Muscle layer of duodenum (tissue), 2 donors: ENCODE measurements around the gene SNRNP200.

ENCODE experiments used
- H3K27ac ChIP-seq: one replicate; pipeline ENCODE4 v1.7.0; 2013; ENCODE audit warnings: mild to moderate bottlenecking, low read length
- H3K27me3 ChIP-seq: one replicate; pipeline ENCODE4 v1.7.0; 2013; ENCODE audit warnings: low read depth, mild to moderate bottlenecking, control low read depth, low read length
- H3K36me3 ChIP-seq, 2 donors: one replicate each; pipeline ENCODE4 v1.7.0; 2013; ENCODE audit warnings: low read length in 2 of 2, control low read depth in 1 of 2, mild to moderate bottlenecking in 1 of 2; ENCODE audit not compliant: insufficient read depth in 2 of 2, control insufficient read depth in 1 of 2
- H3K4me1 ChIP-seq, 2 donors: one replicate each; pipeline ENCODE4 v1.7.0; 2013; ENCODE audit warnings: low read length in 2 of 2, mild to moderate bottlenecking in 2 of 2, control low read depth in 1 of 2, moderate library complexity in 1 of 2; ENCODE audit not compliant: insufficient read depth in 2 of 2, control insufficient read depth in 1 of 2
- H3K4me3 ChIP-seq, 2 donors: one replicate each; pipeline ENCODE4 v1.7.0; 2013; ENCODE audit warnings: low read length in 2 of 2, low read depth in 1 of 2, mild to moderate bottlenecking in 1 of 2
- H3K9me3 ChIP-seq, 2 donors: one replicate each; pipeline ENCODE4 v1.7.0; 2013; ENCODE audit warnings: low read length in 2 of 2, control low read depth in 1 of 2, mild to moderate bottlenecking in 1 of 2; ENCODE audit not compliant: control insufficient read depth in 1 of 2
- donor health status: healthy.

The SNRNP200 gene

GRCh38 chr2:96340493-96341414, 35.4 kb upstream of the SNRNP200 start:
- no peaks in the 10 kb centered on the region for H3K9me3 ChIP-seq
- no peaks in the 10 kb centered on the region for H3K27me3 ChIP-seq
- H3K36me3 ChIP-seq, result no peaks in the 10 kb centered on the region
- H3K4me1 ChIP-seq, result peaks cover 5 to 6% of the 10 kb centered on the region in 2 donors
- H3K27ac ChIP-seq, result no peak overlapping the region
- H3K4me3 ChIP-seq, result no peak overlapping the region

GRCh38 chr2:96336873-96337272, 31.5 kb upstream of the SNRNP200 start:
- H3K27me3 ChIP-seq, result no peaks in the 10 kb centered on the region
- peaks cover 6 to 10% of the 10 kb centered on the region in 2 donors for H3K4me1 ChIP-seq
- no peak overlapping the region for H3K27ac ChIP-seq
- H3K4me3 ChIP-seq, result no peak overlapping the region
- no peaks in the 10 kb centered on the region for H3K9me3 ChIP-seq
- H3K36me3 ChIP-seq, result no peaks in the 10 kb centered on the region

- H3K9me3 ChIP-seq, result no peaks in the 10 kb centered on the region
- peak overlapping the region; percentile 68 to 81 for H3K4me3 ChIP-seq
- no peak overlapping the region for H3K27ac ChIP-seq
- H3K27me3 ChIP-seq, result no peaks in the 10 kb centered on the region
- H3K36me3 ChIP-seq, result no peaks in the 10 kb centered on the region
- H3K4me1 ChIP-seq, result peaks cover 6 to 10% of the 10 kb centered on the region in 2 donors
These were observed 30.9 kb upstream of the SNRNP200 start for GRCh38 chr2:96336104-96336775.

- H3K27ac ChIP-seq, result no peak overlapping the region
- no peaks in the 10 kb centered on the region for H3K36me3 ChIP-seq
- no peak overlapping the region for H3K4me3 ChIP-seq
- H3K9me3 ChIP-seq, result no peaks in the 10 kb centered on the region
- H3K4me1 ChIP-seq, result peaks cover 6 to 10% of the 10 kb centered on the region in 2 donors
- no peaks in the 10 kb centered on the region for H3K27me3 ChIP-seq
These were observed 28.4 kb upstream of the SNRNP200 start for GRCh38 chr2:96333708-96334107.

- no peaks in the 10 kb centered on the region for H3K9me3 ChIP-seq
- H3K27me3 ChIP-seq, result no peaks in the 10 kb centered on the region
- H3K4me1 ChIP-seq, result peaks cover 0 to 5% of the 10 kb centered on the region in 2 donors
- no peaks in the 10 kb centered on the region for H3K36me3 ChIP-seq
- no peak overlapping the region for H3K27ac ChIP-seq
- no peak overlapping the region for H3K4me3 ChIP-seq
These were observed 25.1 kb upstream of the SNRNP200 start for GRCh38 chr2:96330407-96330806.

GRCh38 chr2:96329874-96330273, 24.5 kb upstream of the SNRNP200 start:
- H3K27me3 ChIP-seq, result peaks cover 2% of the 10 kb centered on the region
- H3K4me3 ChIP-seq, result no peak overlapping the region
- H3K27ac ChIP-seq, result no peak overlapping the region
- peaks cover 0 to 4% of the 10 kb centered on the region in 2 donors for H3K4me1 ChIP-seq
- H3K9me3 ChIP-seq, result no peaks in the 10 kb centered on the region
- no peaks in the 10 kb centered on the region for H3K36me3 ChIP-seq

- Histone ChIP-seq H3K36me3 (no peaks in the 10 kb centered on the region), H3K27me3 (peaks cover 6% of the 10 kb centered on the region), H3K4me3 (no peak overlapping the region), H3K27ac (no peak overlapping the region), H3K9me3 (no peaks in the 10 kb centered on the region), H3K4me1 (peaks cover 0 to under 1% of the 10 kb centered on the region in 2 donors)
These were observed 24.1 kb upstream of the SNRNP200 start for GRCh38 chr2:96329456-96329855.

- Histone ChIP-seq H3K27ac (no peak overlapping the region), H3K36me3 (no peaks in the 10 kb centered on the region), H3K4me3 (no peak overlapping the region), H3K4me1 (no peaks in the 10 kb centered on the region), H3K27me3 (peaks cover 11% of the 10 kb centered on the region), H3K9me3 (no peaks in the 10 kb centered on the region)
These were observed 21.9 kb upstream of the SNRNP200 start for GRCh38 chr2:96326990-96327820.

GRCh38 chr2:96326564-96326963, 21.2 kb upstream of the SNRNP200 start:
- no peak overlapping the region for H3K4me3 ChIP-seq
- H3K4me1 ChIP-seq, result peaks cover 0 to 5% of the 10 kb centered on the region in 2 donors
- H3K27me3 ChIP-seq, result peaks cover 11% of the 10 kb centered on the region
- H3K27ac ChIP-seq, result no peak overlapping the region
- no peaks in the 10 kb centered on the region for H3K36me3 ChIP-seq
- H3K9me3 ChIP-seq, result no peaks in the 10 kb centered on the region

- H3K4me1 ChIP-seq, result peaks cover 0 to 10% of the 10 kb centered on the region in 2 donors
- peaks cover 16% of the 10 kb centered on the region for H3K27me3 ChIP-seq
- peak overlapping the region; percentile 50 to 67 for H3K4me3 ChIP-seq
- H3K27ac ChIP-seq, result no peak overlapping the region
- no peaks in the 10 kb centered on the region for H3K36me3 ChIP-seq
- no peaks in the 10 kb centered on the region for H3K9me3 ChIP-seq
These were observed 20.5 kb upstream of the SNRNP200 start for GRCh38 chr2:96325884-96326255.
